Loucy (cell line): ENCODE measurements around the gene MAPK1IP1L.

Source experiments
- H2AFZ ChIP-seq: fragments of 200-600 bp; sonication (generic); 2 replicates; pipeline ENCODE4 v1.6.0; 2016; ENCODE audit warnings: antibody characterized with exemption, mild to moderate bottlenecking, low read length, moderate library complexity
- H3F3A ChIP-seq: fragments of 200-600 bp; 2 replicates; pipeline ENCODE4 v1.6.0; 2016; ENCODE audit warnings: antibody characterized with exemption, low read depth, mild to moderate bottlenecking
- H3K27me3 ChIP-seq: fragments of 200-600 bp; sonication (generic); 2 replicates; pipeline ENCODE4 v1.6.1; 2014; ENCODE audit warnings: low read length, mild to moderate bottlenecking; ENCODE audit not compliant: insufficient read depth, poor library complexity, severe bottlenecking
- H3K36me3 ChIP-seq: fragments of 200-600 bp; sonication (generic); 2 replicates; pipeline ENCODE4 v1.6.1; 2016; ENCODE audit warnings: low read length; ENCODE audit not compliant: insufficient read depth
- H3K4me1 ChIP-seq: fragments of 200-600 bp; sonication (generic); 2 replicates; pipeline ENCODE4 v1.5.1; 2014; ENCODE audit warnings: low read length, mild to moderate bottlenecking; ENCODE audit not compliant: insufficient read depth, poor library complexity, severe bottlenecking
- H3K4me2 ChIP-seq: fragments of 200-600 bp; sonication (generic); 2 replicates; pipeline ENCODE4 v1.6.0; 2014; ENCODE audit warnings: antibody characterized with exemption, low read length, low read depth, mild to moderate bottlenecking; ENCODE audit not compliant: poor library complexity, severe bottlenecking
- H3K4me3 ChIP-seq: fragments of 200-600 bp; sonication (generic); 2 replicates; pipeline ENCODE4 v1.5.1; 2014; ENCODE audit warnings: low read length, mild to moderate bottlenecking, mixed read lengths; ENCODE audit not compliant: poor library complexity, severe bottlenecking
- H3K79me2 ChIP-seq: fragments of 200-600 bp; sonication (generic); 2 replicates; pipeline ENCODE4 v1.6.1; 2014; ENCODE audit warnings: low read length; ENCODE audit not compliant: insufficient read depth
- H3K9ac ChIP-seq: fragments of 200-600 bp; sonication (generic); 2 replicates; pipeline ENCODE4 v1.6.0; 2014; ENCODE audit warnings: mild to moderate bottlenecking, low read depth, low read length, moderate library complexity; ENCODE audit not compliant: poor library complexity, severe bottlenecking
- H3K9me2 ChIP-seq: fragments of 200-600 bp; sonication (generic); replicated peaks from 2 replicates; pipeline ENCODE4 v1.6.1; 2016; ENCODE audit warnings: low read depth, low read length, mixed read lengths
- H3K9me3 ChIP-seq: fragments of 200-600 bp; sonication (generic); 2 replicates; pipeline ENCODE4 v1.6.1; 2014; ENCODE audit warnings: mild to moderate bottlenecking, antibody characterized with exemption, low read length, low read depth; ENCODE audit not compliant: insufficient read depth
- H4K20me1 ChIP-seq: fragments of 200-600 bp; sonication (generic); 2 replicates; pipeline ENCODE4 v1.6.0; 2014; ENCODE audit warnings: antibody characterized with exemption, low read length, mild to moderate bottlenecking; ENCODE audit not compliant: insufficient read depth, poor library complexity, severe bottlenecking
- CTCF ChIP-seq: fragments of 200-600 bp; sonication (generic); conservative IDR thresholded peaks from 2 replicates; pipeline ENCODE4 v1.5.1; 2014; ENCODE audit warnings: mild to moderate bottlenecking, antibody characterized with exemption, low read length
- EZH2phosphoT487 ChIP-seq: fragments of 200-600 bp; IDR thresholded peaks from 2 replicates; pipeline ENCODE4 v1.6.1; 2018; ENCODE audit warnings: antibody characterized with exemption, mild to moderate bottlenecking, moderate library complexity, borderline replicate concordance

MAPK1IP1L gene

GRCh38 chr14:55105991-55106390 is 54.5 kb downstream of the MAPK1IP1L start:
- no peak overlapping the region for H3K4me2 ChIP-seq
- H3F3A ChIP-seq: peaks cover 12% of the 10 kb centered on the region; the same call in 1 of the 2 replicates
- H3K9me2 ChIP-seq: no peaks in the 10 kb centered on the region
- no peaks in the 10 kb centered on the region for H4K20me1 ChIP-seq
- peaks cover 6% of the 10 kb centered on the region; the same call in 1 of the 2 replicates for H3K9me3 ChIP-seq
- no peaks in the 10 kb centered on the region for H3K36me3 ChIP-seq
- TF ChIP-seq CTCF (no peak), EZH2phosphoT487 (no peak)
- H3K27me3 ChIP-seq: no peaks in the 10 kb centered on the region
- no peaks in the 10 kb centered on the region for H3K79me2 ChIP-seq
- H3K9ac ChIP-seq: no peak overlapping the region
- H2AFZ ChIP-seq: no peak overlapping the region
- peaks cover 44% of the 10 kb centered on the region for H3K4me1 ChIP-seq
- H3K4me3 ChIP-seq: no peak overlapping the region

GRCh38 chr14:55107766-55108554 is 56.5 kb downstream of the MAPK1IP1L start:
- Histone ChIP-seq H3F3A (peaks cover 1% of the 10 kb centered on the region; the same call in 1 of the 2 replicates), H3K4me2 (peak overlapping the region; percentile 24), H3K4me1 (peaks cover 30% of the 10 kb centered on the region), H3K27me3 (no peaks in the 10 kb centered on the region), H2AFZ (no peak overlapping the region), H3K36me3 (no peaks in the 10 kb centered on the region), H4K20me1 (no peaks in the 10 kb centered on the region), H3K9me2 (no peaks in the 10 kb centered on the region), H3K9ac (peak overlapping the region; percentile 25), H3K9me3 (peaks cover 6% of the 10 kb centered on the region; the same call in 1 of the 2 replicates), H3K79me2 (no peaks in the 10 kb centered on the region), H3K4me3 (no peak overlapping the region)
- TF ChIP-seq CTCF (no peak), EZH2phosphoT487 (no peak)

- no peak for TF ChIP-seq EZH2phosphoT487
- no peak for TF ChIP-seq CTCF
- Histone ChIP-seq H3K4me2 (no peak overlapping the region), H2AFZ (no peak overlapping the region), H3K9ac (no peak overlapping the region), H3K27me3 (no peaks in the 10 kb centered on the region), H3K9me2 (no peaks in the 10 kb centered on the region), H3K36me3 (no peaks in the 10 kb centered on the region), H3K9me3 (no peaks in the 10 kb centered on the region), H3K4me3 (no peak overlapping the region), H3F3A (no peaks in the 10 kb centered on the region), H4K20me1 (no peaks in the 10 kb centered on the region), H3K79me2 (no peaks in the 10 kb centered on the region), H3K4me1 (peaks cover 14% of the 10 kb centered on the region)
These were observed 58.4 kb downstream of the MAPK1IP1L start for GRCh38 chr14:55109836-55110235.
